K562 (cell line): Measurements from ENCODE around the gene UBE2QL1.
"Not testable (repeated sequence)": the region's sequence is repeated elsewhere in the genome, so short reads cannot be mapped to it uniquely, and the experiment has no call there.

Experiments
- CEBPZ ChIP-seq: fragments of 150-350 bp; IDR thresholded peaks from 2 replicates; pipeline ENCODE4 v1.6.1; 2014; ENCODE audit warnings: low read depth, mild to moderate bottlenecking, low read length, borderline replicate concordance
- CTCF ChIP-seq, 3 experiments: IDR thresholded peaks in 2 of 3; conservative IDR thresholded peaks in 1 of 3; 2 replicates each; pipeline ENCODE4 v1.5.1; 2011 to 2012; ENCODE audit warnings: low read length in 3 of 3, mild to moderate bottlenecking in 3 of 3, control low read depth in 2 of 3, improper control_type of control experiment in 1 of 3, inconsistent platforms in 1 of 3, low read depth in 1 of 3, mixed read lengths in 1 of 3, moderate library complexity in 1 of 3; ENCODE audit not compliant: insufficient read depth in 2 of 3
- E2F1 ChIP-seq: sonication (generic); formaldehyde crosslinking; IDR thresholded peaks from 2 replicates; pipeline ENCODE4 v1.8.1; 2023; ENCODE audit warnings: mild to moderate bottlenecking, missing genetic modification reagents, moderate library complexity
- FOXM1 ChIP-seq, 2 experiments: fragments of 450-650 bp in 1 of 2; sonication (generic) in 1 of 2; formaldehyde crosslinking in 1 of 2; IDR thresholded peaks; 2 replicates each; pipeline versions ENCODE4 v1.6.1 to v1.9.0; 2017 to 2022; ENCODE audit warnings: low read depth in 2 of 2, mild to moderate bottlenecking in 2 of 2, missing genetic modification reagents in 1 of 2, moderate library complexity in 1 of 2
- HNRNPL ChIP-seq: fragments of 200-400 bp; formaldehyde crosslinking; IDR thresholded peaks from 2 replicates; pipeline ENCODE4 v1.6.1; 2017; ENCODE audit warnings: low read depth, mild to moderate bottlenecking, low read length
- KDM1A ChIP-seq, 2 experiments: fragments of 450-650 bp; IDR thresholded peaks; 2 replicates each; pipeline ENCODE4 v1.6.1; 2016; ENCODE audit warnings: mild to moderate bottlenecking in 2 of 2
- POLR2A ChIP-seq: fragments of 450-650 bp; conservative IDR thresholded peaks from 2 replicates; pipeline ENCODE4 v1.6.1; 2016
- SP1 ChIP-seq: sonication (generic); formaldehyde crosslinking; IDR thresholded peaks from 2 replicates; pipeline ENCODE4 v1.8.1; 2022; ENCODE audit warnings: mild to moderate bottlenecking, missing genetic modification reagents
- TARDBP ChIP-seq: fragments of 450-650 bp; IDR thresholded peaks from 2 replicates; pipeline ENCODE4 v1.6.1; 2016

GRCh38 chr5:6515812-6516211, 67.2 kb downstream of the UBE2QL1 start:
- not testable (repeated sequence) for TF ChIP-seq KDM1A (IDR thresholded peaks at IDR 0.05); POLR2A; TARDBP; CTCF (IDR thresholded peaks at IDR 0.05 in 2 of 3, conservative IDR thresholded peaks at IDR 0.05 in 1 of 3; ENCODE audit: insufficient read depth in 2 of 3, low read depth in 1 of 3, low read length in 3 of 3); SP1 (CRISPR knock-in tag); HNRNPL; FOXM1 (IDR thresholded peaks at IDR 0.05; ENCODE audit: low read depth); FOXM1 (CRISPR knock-in tag; IDR thresholded peaks at IDR 0.05; ENCODE audit: low read depth); E2F1 (CRISPR knock-in tag); CEBPZ
